ENCODE data around the gene EGFL7. TPM values are rescaled to one million over a fixed set of nuclear protein-coding genes. Genes with fewer than 3 reads are reported as not detected.

The EGFL7 gene
- total and polyA plus RNA-seq, 7 donors, result 34.7 to 73.4 (median 48.6) TPM

GRCh38 chr9:136692185-136693134 lies 29.7 kb downstream of the EGFL7 start:
- no peak for ATAC-seq
- no peak for DNase-seq
- peaks cover 0 to 7% (median 3%) of the 10 kb centered on the region in 3 donors for H3K27me3 ChIP-seq (ENCODE audit: insufficient read depth in 3 of 3, low read length in 2 of 3)
- intact Hi-C loops (cut with DNase I), result loop anchor here (5.0 kb wide), 3 partner anchors 45 to 205 kb away; no protein-coding TSS in a partner anchor
- H3K9me3 ChIP-seq, result no peaks in the 10 kb centered on the region
- no peaks in the 10 kb centered on the region for H3K36me3 ChIP-seq (ENCODE audit: insufficient read depth in 1 of 2, low read depth in 1 of 2)
- H3K4me1 ChIP-seq, result peaks cover 38% of the 10 kb centered on the region
- H3K27ac ChIP-seq, result no peak overlapping the region
- 88 to 92% (median 90%) methylated on average over 46 of the region's 46 CpGs for WGBS, 3 donors
- H3K4me3 ChIP-seq, result no peak overlapping the region
- TF ChIP-seq CTCF (IDR thresholded peaks at IDR 0.05), result no peak

- peaks cover 38% of the 10 kb centered on the region for H3K4me1 ChIP-seq
- DNase-seq (no peak), ATAC-seq (no peak)
- TF ChIP-seq CTCF (IDR thresholded peaks at IDR 0.05), result no peak
- H3K36me3 ChIP-seq (ENCODE audit: insufficient read depth in 1 of 2, low read depth in 1 of 2), result no peaks in the 10 kb centered on the region
- intact Hi-C loops (cut with DNase I), result loop anchor here (5.0 kb wide), 3 partner anchors 46 to 206 kb away; no protein-coding TSS in a partner anchor
- no peaks in the 10 kb centered on the region for H3K9me3 ChIP-seq
- peaks cover 0 to 7% (median 3%) of the 10 kb centered on the region in 3 donors for H3K27me3 ChIP-seq (ENCODE audit: insufficient read depth in 3 of 3, low read length in 2 of 3)
- H3K27ac ChIP-seq, result no peak overlapping the region
- 71 to 77% (median 76%) methylated on average over 14 of the region's 14 CpGs for WGBS, 3 donors
- no peak overlapping the region for H3K4me3 ChIP-seq
Observed at GRCh38 chr9:136693135-136693489, 30.4 kb downstream of the EGFL7 start.

GRCh38 chr9:136693490-136694162 lies 30.9 kb downstream of the EGFL7 start:
- peak; percentile 53 to 61 (median 54) for ATAC-seq
- Histone ChIP-seq H3K9me3 (no peaks in the 10 kb centered on the region), H3K4me1 (peaks cover 35% of the 10 kb centered on the region), H3K27ac (peak overlapping the region; percentile 30), H3K36me3 (ENCODE audit: insufficient read depth in 1 of 2, low read depth in 1 of 2) (no peaks in the 10 kb centered on the region), H3K27me3 (ENCODE audit: insufficient read depth in 3 of 3, low read length in 2 of 3) (peaks cover 0 to 7% (median 3%) of the 10 kb centered on the region in 3 donors), H3K4me3 (no peak overlapping the region)
- intact Hi-C loops (cut with DNase I), result loop anchor here (5.0 kb wide), 3 partner anchors 46 to 206 kb away; no protein-coding TSS in a partner anchor
- no peak for TF ChIP-seq CTCF (IDR thresholded peaks at IDR 0.05)
- WGBS, 3 donors, result 74 to 77% (median 74%) methylated on average over 15 of the region's 15 CpGs
- DNase-seq, result peak in 1 of 2 donors; percentile 59

GRCh38 chr9:136694163-136694871 lies 31.6 kb downstream of the EGFL7 start:
- no peak overlapping the region for H3K4me3 ChIP-seq
- no peaks in the 10 kb centered on the region for H3K9me3 ChIP-seq
- H3K4me1 ChIP-seq, result peaks cover 28% of the 10 kb centered on the region
- no peaks in the 10 kb centered on the region for H3K36me3 ChIP-seq (ENCODE audit: insufficient read depth in 1 of 2, low read depth in 1 of 2)
- peaks cover 0 to 14% (median 3%) of the 10 kb centered on the region in 3 donors for H3K27me3 ChIP-seq (ENCODE audit: insufficient read depth in 3 of 3, low read length in 2 of 3)
- DNase-seq (peak; percentile 72 to 85), ATAC-seq (peak; percentile 61 to 72 (median 64))
- 50 to 52% (median 52%) methylated on average over 31 to 32 of the region's 32 CpGs for WGBS, 3 donors
- TF ChIP-seq CTCF (IDR thresholded peaks at IDR 0.05), result peak; percentile 71
- peak overlapping the region; percentile 30 for H3K27ac ChIP-seq
- intact Hi-C loops (cut with DNase I), result loop anchor here (5.0 kb wide), 3 partner anchors 47 to 207 kb away; no protein-coding TSS in a partner anchor
